ENCODE results near the gene PLK1.
A peak's percentile ranks its signal among the peaks of the same experiment; 100 is the strongest.
"Not testable (repeated sequence)": the region's sequence is repeated elsewhere in the genome, so short reads cannot be mapped to it uniquely, and the experiment has no call there.

PLK1 gene

GRCh38 chr16:23678430-23679273, at the start of gene PLK1:
Gene PLK1, plus strand, starts transcription at chr16:23678889. Its CDS starts 44 bp downstream, at chr16:23678933.
- DNase-seq, result peak; percentile 29

GRCh38 chr16:23629516-23629915, 49.2 kb upstream of the PLK1 start:
- no peak for DNase-seq

GRCh38 chr16:23631874-23632273, 46.8 kb upstream of the PLK1 start:
- DNase-seq, result not testable (repeated sequence)

GRCh38 chr16:23634461-23635036, 44.1 kb upstream of the PLK1 start:
- DNase-seq, result no peak

GRCh38 chr16:23635958-23636357, 42.7 kb upstream of the PLK1 start:
- no peak for DNase-seq

- no peak for DNase-seq
Measured at GRCh38 chr16:23640615-23640930, 38.1 kb upstream of the PLK1 start.

- DNase-seq, result peak; percentile 73
Measured at GRCh38 chr16:23640931-23641765, 37.5 kb upstream of the PLK1 start, which contains the start of the genes DCTN5 and PALB2. Gene DCTN5, plus strand, starts transcription at chr16:23641466. Its CDS starts 77 bp downstream, at chr16:23641543. Gene PALB2, minus strand, starts transcription at chr16:23641310. Its CDS starts 153 bp downstream, at chr16:23641157.

GRCh38 chr16:23642246-23642774, 36.4 kb upstream of the PLK1 start:
- DNase-seq, result no peak

- DNase-seq, result no peak
Measured at GRCh38 chr16:23650674-23651416, 27.8 kb upstream of the PLK1 start.

- no peak for DNase-seq
Measured at GRCh38 chr16:23651943-23652468, 26.7 kb upstream of the PLK1 start.

- DNase-seq, result no peak
Measured at GRCh38 chr16:23663918-23664317, 14.8 kb upstream of the PLK1 start.

- DNase-seq, result no peak
Measured at GRCh38 chr16:23666571-23667354, 11.9 kb upstream of the PLK1 start.

- no peak for DNase-seq
Measured at GRCh38 chr16:23667355-23667659, 11.4 kb upstream of the PLK1 start.

GRCh38 chr16:23668225-23668624, 10.5 kb upstream of the PLK1 start:
- no peak for DNase-seq

- no peak for DNase-seq
Measured at GRCh38 chr16:23668873-23669272, 9.8 kb upstream of the PLK1 start.

- DNase-seq, result no peak
Measured at GRCh38 chr16:23670137-23670776, 8.4 kb upstream of the PLK1 start.

- no peak for DNase-seq
Measured at GRCh38 chr16:23673971-23674614, 4.6 kb upstream of the PLK1 start.

GRCh38 chr16:23676924-23677480, 1.7 kb upstream of the PLK1 start:
- DNase-seq, result no peak

- DNase-seq, result no peak
Measured at GRCh38 chr16:23679274-23679985, 741 bp downstream of the PLK1 start.

GRCh38 chr16:23679986-23680336, 1.3 kb downstream of the PLK1 start:
- DNase-seq, result no peak

Measured in NCI-H1436 treated with DMSO at 0.1 percent for 48 hours (cell line).